Gastrocnemius medialis (tissue), 4 donors: ENCODE results near the gene ZBTB7C.

ENCODE experiments used
- CTCF ChIP-seq, 5 experiments: fragments of 450-650 bp in 3 of 5; fragments of 200-600 bp in 2 of 5; sonication (generic) in 2 of 5; IDR thresholded peaks in 4 of 5; conservative IDR thresholded peaks in 1 of 5; 1 replicate in 4 of 5; 2 replicates in 1 of 5; pipeline ENCODE4 v1.5.1; 2016 to 2019; ENCODE audit warnings: antibody characterized with exemption in 5 of 5, mild to moderate bottlenecking in 3 of 5, moderate library complexity in 3 of 5
- POLR2A ChIP-seq, 2 donors: fragments of 450-650 bp; IDR thresholded peaks; one replicate each; pipeline ENCODE4 v1.6.1; 2017; ENCODE audit warnings: antibody characterized with exemption in 2 of 2, mild to moderate bottlenecking in 2 of 2, moderate library complexity in 2 of 2

DNA sequence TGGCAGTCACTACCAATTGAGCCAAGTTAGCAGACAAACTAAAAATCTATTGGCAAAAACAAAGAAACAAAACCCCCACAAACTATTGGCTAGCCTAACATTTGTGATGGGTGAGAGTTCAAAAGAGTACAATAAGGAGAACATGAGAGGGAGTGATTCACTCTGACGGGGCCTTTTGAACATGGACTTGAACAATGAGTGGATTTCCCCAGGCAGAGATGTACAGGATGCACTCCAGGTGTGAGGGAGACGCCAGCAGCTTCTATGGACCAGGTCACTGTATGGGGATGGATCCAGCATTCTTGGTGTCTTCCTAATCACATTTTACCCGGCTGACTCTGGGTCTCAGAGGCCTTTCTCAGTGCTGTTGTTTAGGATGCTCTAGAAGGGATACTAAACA, 311.2 kb downstream of the ZBTB7C start:
- TF ChIP-seq POLR2A (IDR thresholded peaks at IDR 0.05): no peak
- TF ChIP-seq CTCF (IDR thresholded peaks at IDR 0.05 in 4 of 5, conservative IDR thresholded peaks at IDR 0.05 in 1 of 5): no peak
